ENCODE results near the gene KRTAP22-2.

DNA sequence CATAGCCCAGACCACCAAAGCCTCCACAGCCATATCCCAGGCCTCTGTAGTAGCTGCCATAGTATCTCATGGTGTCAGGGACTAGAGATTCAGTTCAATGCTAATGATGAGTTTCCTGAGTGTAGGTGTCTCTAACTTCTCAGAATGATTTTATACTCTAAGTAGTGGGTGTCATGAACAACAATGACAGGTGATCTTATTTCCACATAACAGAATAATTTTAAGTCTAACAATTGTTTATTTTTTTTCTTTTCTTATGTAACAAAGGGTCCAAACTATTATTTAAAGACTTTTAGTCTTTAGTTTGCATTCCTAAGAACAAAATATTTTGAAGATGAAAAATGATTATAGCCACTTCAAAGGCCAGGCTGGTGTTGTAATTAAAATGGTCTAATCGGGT is 48.4 kb downstream of the KRTAP22-2 start, which contains the start of gene KRTAP19-6:
- TF ChIP-seq, protein P1, sequence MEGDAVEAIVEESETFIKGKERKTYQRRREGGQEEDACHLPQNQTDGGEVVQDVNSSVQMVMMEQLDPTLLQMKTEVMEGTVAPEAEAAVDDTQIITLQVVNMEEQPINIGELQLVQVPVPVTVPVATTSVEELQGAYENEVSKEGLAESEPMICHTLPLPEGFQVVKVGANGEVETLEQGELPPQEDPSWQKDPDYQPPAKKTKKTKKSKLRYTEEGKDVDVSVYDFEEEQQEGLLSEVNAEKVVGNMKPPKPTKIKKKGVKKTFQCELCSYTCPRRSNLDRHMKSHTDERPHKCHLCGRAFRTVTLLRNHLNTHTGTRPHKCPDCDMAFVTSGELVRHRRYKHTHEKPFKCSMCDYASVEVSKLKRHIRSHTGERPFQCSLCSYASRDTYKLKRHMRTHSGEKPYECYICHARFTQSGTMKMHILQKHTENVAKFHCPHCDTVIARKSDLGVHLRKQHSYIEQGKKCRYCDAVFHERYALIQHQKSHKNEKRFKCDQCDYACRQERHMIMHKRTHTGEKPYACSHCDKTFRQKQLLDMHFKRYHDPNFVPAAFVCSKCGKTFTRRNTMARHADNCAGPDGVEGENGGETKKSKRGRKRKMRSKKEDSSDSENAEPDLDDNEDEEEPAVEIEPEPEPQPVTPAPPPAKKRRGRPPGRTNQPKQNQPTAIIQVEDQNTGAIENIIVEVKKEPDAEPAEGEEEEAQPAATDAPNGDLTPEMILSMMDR (IDR thresholded peaks at IDR 0.05) = no peak
- no peak for TF ChIP-seq POLR2AphosphoS5 (IDR thresholded peaks at IDR 0.05)

Data from breast epithelium (tissue), 3 donors.